Lower leg skin (tissue), 3 donors: ENCODE data around the gene SPOCK1.
"Not testable (repeated sequence)": the region's sequence is repeated elsewhere in the genome, so short reads cannot be mapped to it uniquely, and the experiment has no call there.

Experiments used
- POLR2A ChIP-seq, 2 donors: fragments of 450-650 bp; IDR thresholded peaks; one replicate each; pipeline ENCODE4 v1.6.1; 2016 to 2017; ENCODE audit warnings: antibody characterized with exemption in 2 of 2, mild to moderate bottlenecking in 1 of 2, moderate library complexity in 1 of 2
- TF ChIP-seq, protein P1 (sequence below), 3 donors: fragments of 450-650 bp; IDR thresholded peaks; one replicate each; pipeline ENCODE4 v1.5.1; 2016; ENCODE audit warnings: antibody characterized with exemption in 3 of 3, mild to moderate bottlenecking in 3 of 3, moderate library complexity in 2 of 3

DNA sequence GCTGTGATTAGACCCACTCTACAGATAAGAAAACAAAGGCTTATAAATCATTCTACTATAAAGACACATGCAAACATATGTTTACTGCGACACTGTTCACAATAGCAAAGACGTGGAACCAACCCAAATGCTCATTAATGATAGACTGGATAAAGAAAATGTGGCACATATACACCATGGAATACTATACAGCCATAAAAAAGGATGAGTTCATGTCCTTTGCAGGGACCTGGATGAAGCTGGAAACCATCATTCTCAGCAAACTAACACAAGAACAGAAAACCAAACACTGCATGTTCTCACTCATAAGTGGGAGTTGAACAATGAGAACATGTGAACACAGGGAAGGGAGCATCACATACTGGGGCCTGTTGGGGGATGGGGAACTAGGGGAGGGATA, 240.0 kb downstream of the SPOCK1 start:
- not testable (repeated sequence) for TF ChIP-seq POLR2A (IDR thresholded peaks at IDR 0.05)
- TF ChIP-seq, protein P1, sequence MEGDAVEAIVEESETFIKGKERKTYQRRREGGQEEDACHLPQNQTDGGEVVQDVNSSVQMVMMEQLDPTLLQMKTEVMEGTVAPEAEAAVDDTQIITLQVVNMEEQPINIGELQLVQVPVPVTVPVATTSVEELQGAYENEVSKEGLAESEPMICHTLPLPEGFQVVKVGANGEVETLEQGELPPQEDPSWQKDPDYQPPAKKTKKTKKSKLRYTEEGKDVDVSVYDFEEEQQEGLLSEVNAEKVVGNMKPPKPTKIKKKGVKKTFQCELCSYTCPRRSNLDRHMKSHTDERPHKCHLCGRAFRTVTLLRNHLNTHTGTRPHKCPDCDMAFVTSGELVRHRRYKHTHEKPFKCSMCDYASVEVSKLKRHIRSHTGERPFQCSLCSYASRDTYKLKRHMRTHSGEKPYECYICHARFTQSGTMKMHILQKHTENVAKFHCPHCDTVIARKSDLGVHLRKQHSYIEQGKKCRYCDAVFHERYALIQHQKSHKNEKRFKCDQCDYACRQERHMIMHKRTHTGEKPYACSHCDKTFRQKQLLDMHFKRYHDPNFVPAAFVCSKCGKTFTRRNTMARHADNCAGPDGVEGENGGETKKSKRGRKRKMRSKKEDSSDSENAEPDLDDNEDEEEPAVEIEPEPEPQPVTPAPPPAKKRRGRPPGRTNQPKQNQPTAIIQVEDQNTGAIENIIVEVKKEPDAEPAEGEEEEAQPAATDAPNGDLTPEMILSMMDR (IDR thresholded peaks at IDR 0.05), result not testable (repeated sequence)
